Measurements from ENCODE around the gene PGM2L1.
"Not testable (repeated sequence)": the region's sequence is repeated elsewhere in the genome, so short reads cannot be mapped to it uniquely, and the experiment has no call there.

The PGM2L1 gene

GRCh38 chr11:74398244-74399159 lies at the start of gene PGM2L1:
PGM2L1 (minus strand) TSS chr11:74398433; CDS start chr11:74398161, 272 bp downstream.
- peak; percentile 96 for DNase-seq (ENCODE audit: low spot score)

DNA sequence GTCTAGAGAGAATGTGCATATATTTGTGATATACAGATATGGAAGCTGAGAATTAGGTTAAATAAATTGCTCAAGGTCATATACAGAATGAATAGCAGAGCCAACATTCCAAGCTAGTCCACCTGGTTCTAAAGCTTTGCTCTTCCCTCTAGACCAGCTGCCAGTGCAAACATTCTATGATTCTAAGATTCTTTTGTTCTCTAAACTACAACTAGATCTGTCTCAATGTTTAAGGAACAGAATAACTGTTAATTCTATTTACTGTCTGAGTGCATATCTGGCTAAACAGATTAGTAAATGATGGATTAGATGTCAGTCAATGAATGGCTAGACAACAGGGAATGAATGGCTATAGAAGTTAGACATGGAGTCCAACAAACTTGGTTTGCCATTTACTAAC lies 49.5 kb upstream of the PGM2L1 start:
- DNase-seq (ENCODE audit: low spot score) = no peak

DNA sequence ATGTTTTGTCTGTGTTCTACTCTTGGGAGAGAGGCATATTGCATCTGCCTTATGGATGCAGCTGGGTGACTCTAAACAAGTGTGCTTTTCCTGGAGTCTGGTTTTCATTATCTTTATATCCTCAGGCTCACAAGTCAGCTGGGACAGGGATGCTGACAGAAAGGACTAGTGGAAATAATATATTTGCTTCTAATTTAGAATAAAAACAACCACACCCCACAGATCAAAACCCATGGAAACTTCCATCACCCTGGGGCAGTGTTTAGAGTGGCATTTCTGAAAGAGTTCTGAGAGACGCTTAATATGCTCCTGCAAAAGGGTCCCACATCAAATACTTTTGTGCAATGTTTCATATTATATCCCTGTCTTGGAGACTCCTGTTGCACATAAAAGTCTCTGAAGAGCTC lies 48.3 kb upstream of the PGM2L1 start:
- no peak for DNase-seq (ENCODE audit: low spot score)

- no peak for DNase-seq (ENCODE audit: low spot score)
Measured at GRCh38 chr11:74444173-74444826, 46.1 kb upstream of the PGM2L1 start.

DNA sequence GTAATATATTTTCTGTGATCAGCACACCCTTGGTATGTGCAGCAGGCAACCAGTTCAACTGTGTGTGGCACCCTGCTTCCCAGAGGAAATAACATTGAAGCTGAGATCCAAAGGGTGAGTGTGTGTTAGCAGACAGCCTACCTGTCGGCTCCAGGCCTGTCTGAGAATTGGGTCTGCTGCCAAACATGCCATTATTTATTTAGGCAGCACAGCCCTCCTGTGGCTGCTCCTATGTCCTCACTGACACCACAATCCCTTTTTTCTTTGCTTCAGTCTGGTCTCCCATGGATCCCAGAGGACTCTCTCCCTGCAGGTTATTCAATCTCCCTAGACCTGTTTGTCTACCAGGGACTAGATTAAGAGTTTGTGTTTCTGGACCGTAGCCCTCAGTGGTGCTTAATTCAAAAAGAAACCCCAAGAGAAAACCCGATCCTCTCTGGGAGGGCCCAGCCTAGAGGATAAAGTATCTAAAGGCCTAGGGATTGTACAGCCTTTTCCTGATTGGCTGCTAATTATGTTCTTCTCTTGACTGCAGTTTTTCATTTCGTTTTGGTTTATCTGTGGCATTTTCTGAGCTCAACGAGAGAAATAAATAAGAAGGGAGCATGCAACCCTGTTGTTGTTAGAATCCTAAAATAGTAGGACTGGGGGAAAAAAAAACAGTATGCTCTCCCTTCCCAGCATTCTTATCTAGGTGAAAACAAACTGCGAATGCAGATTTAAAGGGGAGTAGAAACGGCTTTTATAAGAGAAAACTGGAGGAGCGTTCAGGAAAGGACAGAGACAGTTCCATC lies 45.0 kb upstream of the PGM2L1 start:
- peak; percentile 63 for DNase-seq (ENCODE audit: low spot score)

GRCh38 chr11:74442636-74443035 lies 44.4 kb upstream of the PGM2L1 start:
- DNase-seq (ENCODE audit: low spot score) = no peak

DNA sequence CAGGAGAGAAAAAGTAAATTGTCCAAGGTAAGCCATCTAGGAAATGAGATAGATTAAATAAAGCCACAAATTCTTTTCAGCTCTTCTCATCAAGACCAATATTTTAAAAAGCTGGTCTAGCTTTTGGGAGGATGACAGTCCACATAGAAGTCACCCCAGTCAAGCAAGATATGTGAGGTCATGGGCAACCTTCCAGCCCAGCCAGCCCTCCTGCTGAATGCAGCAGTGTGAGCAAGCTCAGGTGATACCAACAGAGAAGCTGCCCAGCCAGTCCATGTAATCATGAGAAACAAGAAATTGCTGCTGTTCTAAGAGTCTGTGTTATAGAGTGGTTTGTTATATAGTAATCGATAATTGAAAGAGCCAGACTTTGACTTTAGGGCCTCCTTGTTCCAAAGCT lies 40.4 kb upstream of the PGM2L1 start:
- no peak for DNase-seq (ENCODE audit: low spot score)

DNA sequence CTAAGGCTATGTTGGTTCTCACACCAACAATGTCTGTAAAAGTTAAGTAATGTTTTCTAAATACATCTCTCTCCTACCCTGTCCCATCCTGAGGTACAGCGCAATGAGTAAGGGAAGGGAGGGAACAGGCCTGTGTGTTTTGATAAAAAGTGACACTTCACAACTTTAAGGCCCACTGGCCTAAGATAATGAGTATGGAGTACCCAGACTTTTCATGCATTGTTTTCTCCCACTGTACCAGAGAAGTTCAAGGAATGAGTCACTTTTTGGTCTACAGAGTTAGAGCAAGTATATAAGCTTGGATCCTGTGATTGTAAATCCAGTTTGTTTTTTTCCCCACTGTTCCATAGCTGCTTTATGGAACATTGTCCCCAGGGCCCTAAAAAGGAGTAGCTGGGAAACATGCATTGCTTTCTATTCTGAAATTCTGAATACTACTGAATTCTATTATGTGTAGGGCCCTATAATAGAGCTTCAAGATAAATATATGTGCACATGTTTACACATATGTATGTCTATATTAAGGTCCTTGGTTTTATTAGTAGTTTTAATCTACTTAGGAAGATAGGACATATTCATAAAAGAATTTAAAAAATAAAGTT lies 39.3 kb upstream of the PGM2L1 start:
- DNase-seq (ENCODE audit: low spot score) = no peak

GRCh38 chr11:74434528-74434927 lies 36.3 kb upstream of the PGM2L1 start:
- no peak for DNase-seq (ENCODE audit: low spot score)

- DNase-seq (ENCODE audit: low spot score) = no peak
Measured at GRCh38 chr11:74429205-74429604, 31.0 kb upstream of the PGM2L1 start.

DNA sequence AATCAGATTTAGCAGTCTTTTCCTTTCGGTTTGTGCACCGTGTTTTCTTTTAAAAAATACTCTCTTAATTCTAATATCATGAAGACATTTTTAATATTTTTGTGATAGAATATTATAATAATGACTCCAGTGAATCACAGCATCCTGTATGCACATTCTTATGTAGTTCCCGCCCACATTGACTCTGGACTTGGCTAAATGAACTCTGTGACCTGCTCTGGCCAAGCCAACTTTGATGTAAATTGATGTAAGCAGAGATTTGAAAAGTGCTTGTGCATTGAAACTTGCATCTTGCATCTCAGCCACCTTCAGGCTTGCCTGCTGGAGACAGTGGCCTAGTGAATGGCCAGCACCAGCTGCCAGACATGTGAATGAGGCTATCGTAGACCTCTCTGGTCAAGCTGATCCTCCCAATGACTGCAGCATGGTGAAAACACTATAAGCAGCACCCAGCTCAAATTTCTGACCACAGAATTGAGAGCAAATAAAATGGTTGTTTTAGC lies 29.2 kb upstream of the PGM2L1 start:
- no peak for DNase-seq (ENCODE audit: low spot score)

- DNase-seq (ENCODE audit: low spot score) = no peak
Measured at GRCh38 chr11:74425100-74425499, 26.9 kb upstream of the PGM2L1 start.

DNA sequence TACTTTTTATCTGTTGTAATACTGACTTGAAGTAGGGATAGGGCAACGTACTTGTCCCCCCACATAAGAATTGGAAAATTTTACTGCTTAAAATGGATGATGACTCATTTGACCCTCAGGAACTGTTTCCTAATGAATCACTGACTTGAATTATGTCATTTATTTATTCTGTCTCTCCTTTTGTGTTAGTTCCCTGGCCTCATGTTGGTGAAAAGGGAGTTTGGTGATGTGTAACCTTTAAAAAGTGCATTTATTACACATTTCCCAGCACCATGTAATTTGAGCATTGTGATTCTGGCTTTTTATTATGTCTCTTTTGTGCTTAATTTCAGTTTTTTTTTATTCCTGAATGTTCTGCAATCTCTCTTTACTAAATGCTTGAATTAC lies 20.3 kb upstream of the PGM2L1 start:
- DNase-seq (ENCODE audit: low spot score) = no peak

DNA sequence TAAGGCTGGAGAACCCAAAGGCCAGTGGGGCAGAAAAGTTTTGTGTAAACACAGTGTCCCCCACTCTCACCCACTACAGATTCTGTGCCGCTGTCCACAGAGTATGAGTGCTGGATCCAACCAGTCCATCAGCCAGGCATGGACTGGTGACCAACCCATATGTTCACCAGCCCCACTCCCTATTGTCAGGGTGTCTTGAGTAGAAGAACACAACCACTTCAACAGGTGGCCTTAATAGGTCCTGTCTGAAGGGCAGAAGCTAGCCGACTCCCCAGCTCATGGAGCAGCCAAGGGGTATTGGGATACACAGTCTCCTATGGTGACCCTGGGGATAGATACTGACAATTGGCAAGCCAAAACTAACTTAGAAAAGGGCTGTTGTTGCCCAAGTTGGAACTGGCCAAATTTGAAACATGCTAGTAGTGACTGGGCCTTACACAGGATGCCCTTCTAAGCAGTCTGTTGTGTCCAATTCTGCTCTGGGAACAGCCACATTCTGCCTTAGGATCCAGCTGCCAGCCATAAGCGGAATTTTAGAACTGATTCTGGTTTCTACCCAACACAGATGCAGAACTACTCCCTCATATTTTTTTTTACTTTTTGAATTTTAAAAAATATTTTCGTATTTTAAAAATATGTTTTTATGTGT lies 19.8 kb upstream of the PGM2L1 start:
- no peak for DNase-seq (ENCODE audit: low spot score)

GRCh38 chr11:74417379-74417804 lies 19.2 kb upstream of the PGM2L1 start:
- no peak for DNase-seq (ENCODE audit: low spot score)

- not testable (repeated sequence) for DNase-seq (ENCODE audit: low spot score)
Measured at GRCh38 chr11:74416974-74417373, 18.7 kb upstream of the PGM2L1 start.

DNA sequence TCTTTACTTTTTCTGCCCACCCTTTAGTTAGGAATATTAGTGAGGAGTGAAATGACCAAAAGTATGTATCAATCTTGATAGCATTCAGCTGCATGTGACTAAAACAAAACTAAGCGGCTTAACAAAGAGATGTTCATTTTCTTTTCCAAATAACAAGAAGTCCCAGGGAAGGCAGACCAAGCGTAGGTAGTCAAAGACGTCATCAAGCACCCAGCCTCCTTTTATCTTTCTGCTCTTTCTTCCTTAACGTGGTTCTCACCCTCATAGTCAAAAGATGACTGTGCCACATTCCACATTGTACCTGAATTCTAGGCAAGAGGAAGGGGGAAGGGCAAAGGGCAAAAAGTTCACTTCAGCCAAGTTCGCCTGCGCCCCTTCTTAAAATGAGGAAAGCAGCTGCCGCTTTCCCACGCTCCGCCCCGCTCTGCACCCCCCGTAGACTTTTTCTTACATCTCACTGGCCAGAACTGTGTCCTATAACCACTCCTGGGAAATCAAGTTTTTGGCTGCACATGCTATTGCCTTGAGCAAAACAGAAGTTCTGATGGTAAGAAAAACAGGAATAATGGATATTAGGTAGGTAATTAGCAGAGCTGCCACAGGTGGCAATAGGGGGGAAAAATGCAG lies 14.6 kb upstream of the PGM2L1 start:
- DNase-seq (ENCODE audit: low spot score) = no peak

DNA sequence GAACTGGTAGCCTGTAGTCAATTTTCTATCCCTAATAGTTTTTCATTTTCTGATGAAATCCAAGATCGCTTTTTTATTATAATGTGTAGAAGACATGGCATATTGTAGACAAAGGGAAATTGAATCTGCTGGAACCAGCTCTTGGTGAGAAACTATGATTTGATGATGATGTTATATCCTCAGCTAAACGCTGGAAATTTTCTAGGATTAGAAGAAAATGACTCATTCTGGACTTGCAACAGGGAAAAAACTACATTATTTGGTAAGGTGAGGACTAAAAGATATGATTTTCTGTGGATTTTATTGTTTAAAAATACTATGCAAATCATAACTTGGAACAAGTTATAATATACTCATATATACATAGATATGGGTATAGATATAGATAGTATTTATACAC lies 14.1 kb upstream of the PGM2L1 start:
- no peak for DNase-seq (ENCODE audit: low spot score)

DNA sequence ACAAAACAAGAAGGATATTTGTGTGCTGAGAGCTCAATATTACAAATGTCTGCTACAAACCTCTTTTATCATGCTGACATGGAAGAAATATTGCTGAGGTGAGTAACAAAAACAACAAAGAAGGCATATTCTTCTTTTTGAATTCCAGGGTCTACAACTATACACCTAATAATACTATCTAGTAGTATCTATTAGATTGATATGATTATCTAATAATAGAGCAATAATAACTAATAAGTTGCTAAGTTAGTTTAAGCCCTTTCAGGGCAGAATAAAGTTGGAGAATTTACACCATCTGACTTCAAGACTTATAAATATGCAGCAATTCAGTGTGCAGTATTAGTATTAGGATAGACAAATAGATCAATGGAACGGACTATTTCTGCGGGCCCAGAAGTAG lies 11.4 kb upstream of the PGM2L1 start:
- DNase-seq (ENCODE audit: low spot score) = no peak

DNA sequence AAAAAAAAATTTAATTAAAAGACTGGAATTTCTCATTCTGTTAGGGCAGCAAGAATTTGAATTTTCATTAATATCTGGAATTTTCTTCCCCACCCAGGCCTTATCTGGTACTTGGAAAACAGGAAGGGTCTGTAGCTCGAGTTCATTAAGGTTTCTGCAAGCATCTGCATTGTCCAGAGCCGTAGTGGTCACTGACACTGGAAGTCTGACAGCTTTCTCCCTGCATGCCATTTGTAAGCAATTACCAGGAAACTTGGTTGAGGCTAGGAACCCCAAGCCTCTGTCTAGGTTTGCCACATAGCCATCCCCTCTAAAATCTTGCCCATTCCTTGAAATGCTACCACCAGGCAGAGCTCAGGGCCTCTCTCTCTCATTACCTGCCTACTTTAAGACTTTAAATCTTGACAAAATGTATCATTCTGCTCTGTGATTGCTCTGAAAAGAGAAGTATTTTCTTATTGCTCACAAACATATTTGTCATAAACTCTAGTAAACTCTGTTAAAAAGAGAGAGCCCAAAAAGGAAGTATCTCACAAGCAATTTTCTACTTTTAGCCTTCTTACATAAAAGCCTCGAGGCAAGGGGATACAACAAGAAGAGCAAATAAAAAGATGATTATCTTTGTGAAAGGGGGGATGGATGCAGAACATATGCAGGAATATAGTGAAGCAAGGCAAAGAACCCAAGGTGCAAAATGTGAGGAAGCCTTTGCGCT lies 5.5 kb upstream of the PGM2L1 start:
- no peak for DNase-seq (ENCODE audit: low spot score)
